ENCODE measurements around the gene CIB1. TPM values are rescaled to one million over a fixed set of nuclear protein-coding genes. Genes with fewer than 3 reads are reported as not detected.

The CIB1 gene
- total RNA-seq, 1 donor from 2014 or later, result 17.6 TPM

GRCh38 chr15:90266485-90266884 lies 32.7 kb upstream of the CIB1 start:
- Mint-ChIP-seq H3K36me3 (peaks cover 15% of the 10 kb centered on the region), H3K27ac (peak overlapping the region; percentile 99), H3K4me1 (peaks cover 43% of the 10 kb centered on the region), H3K9me3 (no peaks in the 10 kb centered on the region), H3K27me3 (ENCODE audit: low read depth) (no peaks in the 10 kb centered on the region), H3K4me3 (peak overlapping the region; percentile 96)
- TF ChIP-seq CTCF (IDR thresholded peaks at IDR 0.05; ENCODE audit: unreplicated experiment), result no peak
- DNase-seq (ENCODE audit: low spot score in 2 of 2, unreplicated experiment in 2 of 2), result no peak

- peaks cover 43% of the 10 kb centered on the region for H3K4me1 Mint-ChIP-seq
- DNase-seq (ENCODE audit: low spot score in 2 of 2, unreplicated experiment in 2 of 2), result peak in 1 of 2 experiments; percentile 47
- peak overlapping the region; percentile 96 for H3K4me3 Mint-ChIP-seq
- H3K9me3 Mint-ChIP-seq, result no peaks in the 10 kb centered on the region
- peaks cover 12% of the 10 kb centered on the region for H3K36me3 Mint-ChIP-seq
- TF ChIP-seq CTCF (IDR thresholded peaks at IDR 0.05; ENCODE audit: unreplicated experiment), result no peak
- H3K27ac Mint-ChIP-seq, result peak overlapping the region; percentile 99
- H3K27me3 Mint-ChIP-seq (ENCODE audit: low read depth), result no peaks in the 10 kb centered on the region
These were observed 32.3 kb upstream of the CIB1 start for GRCh38 chr15:90266061-90266431.

- H3K9me3 Mint-ChIP-seq, result no peaks in the 10 kb centered on the region
- peak; percentile 67 to 88 for DNase-seq (ENCODE audit: low spot score in 2 of 2, unreplicated experiment in 2 of 2)
- H3K27ac Mint-ChIP-seq, result peak within 1 kb of the TSS; percentile 99
- no peaks in the 10 kb centered on the region for H3K27me3 Mint-ChIP-seq (ENCODE audit: low read depth)
- H3K4me3 Mint-ChIP-seq, result peak within 1 kb of the TSS; percentile 96
- peaks cover 43% of the 10 kb centered on the region for H3K4me1 Mint-ChIP-seq
- H3K36me3 Mint-ChIP-seq, result peaks cover 11% of the 10 kb centered on the region
- no peak for TF ChIP-seq CTCF (IDR thresholded peaks at IDR 0.05; ENCODE audit: unreplicated experiment)
These were observed 31.7 kb upstream of the CIB1 start, which contains the start of gene NGRN for GRCh38 chr15:90265271-90266060. TSS of gene NGRN (plus strand) at chr15:90265672. CDS start at chr15:90265713, 41 bp downstream.

GRCh38 chr15:90264671-90265070 lies 30.9 kb upstream of the CIB1 start:
- no peaks in the 10 kb centered on the region for H3K9me3 Mint-ChIP-seq
- peak overlapping the region; percentile 96 for H3K4me3 Mint-ChIP-seq
- no peak for TF ChIP-seq CTCF (IDR thresholded peaks at IDR 0.05; ENCODE audit: unreplicated experiment)
- peaks cover 9% of the 10 kb centered on the region for H3K36me3 Mint-ChIP-seq
- peak overlapping the region; percentile 99 for H3K27ac Mint-ChIP-seq
- H3K4me1 Mint-ChIP-seq, result peaks cover 37% of the 10 kb centered on the region
- DNase-seq (ENCODE audit: low spot score in 2 of 2, unreplicated experiment in 2 of 2), result no peak
- no peaks in the 10 kb centered on the region for H3K27me3 Mint-ChIP-seq (ENCODE audit: low read depth)

GRCh38 chr15:90262426-90262825 lies 28.7 kb upstream of the CIB1 start:
- Mint-ChIP-seq H3K4me1 (peaks cover 23% of the 10 kb centered on the region), H3K27me3 (ENCODE audit: low read depth) (no peaks in the 10 kb centered on the region), H3K9me3 (no peaks in the 10 kb centered on the region), H3K36me3 (no peaks in the 10 kb centered on the region), H3K4me3 (no peak overlapping the region), H3K27ac (no peak overlapping the region)
- TF ChIP-seq CTCF (IDR thresholded peaks at IDR 0.05; ENCODE audit: unreplicated experiment), result no peak
- no peak for DNase-seq (ENCODE audit: low spot score in 2 of 2, unreplicated experiment in 2 of 2)

Measured in mesothelial cell of epicardium (in vitro differentiated cells).